MM.1S (cell line): ENCODE results near the gene WAC.
"Not testable (repeated sequence)": the region's sequence is repeated elsewhere in the genome, so short reads cannot be mapped to it uniquely, and the experiment has no call there.

Experiments used
- CTCF ChIP-seq: fragments of 300-600 bp; sonication (generic); IDR thresholded peaks from 2 replicates; pipeline ENCODE4 v1.5.1; 2016; ENCODE audit warnings: antibody characterized with exemption, low read length, mixed read lengths
- EZH2 ChIP-seq: fragments of 300-600 bp; sonication (generic); optimal IDR thresholded peaks from 2 replicates; pipeline ENCODE3; 2017; ENCODE audit warnings: low read depth, mild to moderate bottlenecking, antibody characterized with exemption, low read length, mixed read lengths
- EZH2phosphoT487 ChIP-seq: fragments of 300-600 bp; sonication (generic); IDR thresholded peaks from 2 replicates; pipeline ENCODE4 v1.6.1; 2018; ENCODE audit warnings: antibody characterized with exemption, low read length

- TF ChIP-seq CTCF, EZH2, EZH2phosphoT487: not testable (repeated sequence)
Observed at GRCh38 chr10:28521961-28522360, 11.0 kb upstream of the WAC start.
